ENCODE results near the gene TEX29.

DNA sequence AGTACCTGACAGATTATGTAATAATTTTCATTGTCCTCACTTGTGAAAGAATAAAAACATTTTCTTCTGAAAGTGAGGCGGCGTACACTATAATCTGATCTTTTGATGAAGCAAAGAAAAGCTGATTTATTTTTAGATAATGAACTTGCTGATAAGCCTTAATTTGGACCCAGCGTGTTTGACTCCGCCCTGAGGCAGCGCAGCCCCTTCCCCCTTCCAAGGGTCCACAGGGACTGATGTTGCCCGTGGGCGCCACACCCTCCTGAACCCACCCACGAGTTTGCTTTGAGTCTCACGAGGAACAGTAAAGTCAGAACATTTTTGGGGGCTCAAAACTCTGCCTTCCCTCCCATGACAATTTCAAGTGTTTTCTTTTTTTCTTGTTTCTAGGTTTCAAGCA lies 40.0 kb downstream of the TEX29 start:
- TF ChIP-seq POLR2A (IDR thresholded peaks at IDR 0.05): no peak
- TF ChIP-seq, protein P1, sequence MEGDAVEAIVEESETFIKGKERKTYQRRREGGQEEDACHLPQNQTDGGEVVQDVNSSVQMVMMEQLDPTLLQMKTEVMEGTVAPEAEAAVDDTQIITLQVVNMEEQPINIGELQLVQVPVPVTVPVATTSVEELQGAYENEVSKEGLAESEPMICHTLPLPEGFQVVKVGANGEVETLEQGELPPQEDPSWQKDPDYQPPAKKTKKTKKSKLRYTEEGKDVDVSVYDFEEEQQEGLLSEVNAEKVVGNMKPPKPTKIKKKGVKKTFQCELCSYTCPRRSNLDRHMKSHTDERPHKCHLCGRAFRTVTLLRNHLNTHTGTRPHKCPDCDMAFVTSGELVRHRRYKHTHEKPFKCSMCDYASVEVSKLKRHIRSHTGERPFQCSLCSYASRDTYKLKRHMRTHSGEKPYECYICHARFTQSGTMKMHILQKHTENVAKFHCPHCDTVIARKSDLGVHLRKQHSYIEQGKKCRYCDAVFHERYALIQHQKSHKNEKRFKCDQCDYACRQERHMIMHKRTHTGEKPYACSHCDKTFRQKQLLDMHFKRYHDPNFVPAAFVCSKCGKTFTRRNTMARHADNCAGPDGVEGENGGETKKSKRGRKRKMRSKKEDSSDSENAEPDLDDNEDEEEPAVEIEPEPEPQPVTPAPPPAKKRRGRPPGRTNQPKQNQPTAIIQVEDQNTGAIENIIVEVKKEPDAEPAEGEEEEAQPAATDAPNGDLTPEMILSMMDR (IDR thresholded peaks at IDR 0.05): no peak
